Stimulated activated CD4-positive, alpha-beta T cell treated with anti-CD3 and anti-CD28 coated beads, Interleukin-4, amount 100 ng/mL, for 4 hours (primary cell): ENCODE measurements around the gene GSN.

Source experiments
- DNase-seq, 2 experiments: peaks; one replicate each; pipeline ENCODE4 v3.0.0-alpha.2; 2020

Gene GSN

DNA sequence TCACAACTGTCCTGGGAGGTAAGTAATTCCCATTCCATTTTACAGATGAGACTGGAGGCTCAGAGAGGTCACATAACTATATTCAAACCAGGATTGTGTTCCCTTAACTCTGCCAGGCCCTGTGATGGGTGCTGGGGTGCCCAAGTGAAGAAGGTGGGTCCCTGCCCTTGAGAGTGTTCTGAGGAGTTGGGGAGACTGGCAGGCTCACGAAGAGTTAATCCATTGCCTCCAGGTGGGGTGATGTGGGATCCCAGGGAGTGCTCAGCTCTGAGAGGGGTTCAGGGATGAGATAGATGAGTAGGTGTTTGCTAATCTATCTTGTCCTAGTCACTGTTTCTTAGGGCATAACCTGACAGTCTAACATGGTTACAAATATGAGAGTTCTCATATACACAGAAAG is 36.7 kb downstream of the GSN start:
- no peak for DNase-seq

DNA sequence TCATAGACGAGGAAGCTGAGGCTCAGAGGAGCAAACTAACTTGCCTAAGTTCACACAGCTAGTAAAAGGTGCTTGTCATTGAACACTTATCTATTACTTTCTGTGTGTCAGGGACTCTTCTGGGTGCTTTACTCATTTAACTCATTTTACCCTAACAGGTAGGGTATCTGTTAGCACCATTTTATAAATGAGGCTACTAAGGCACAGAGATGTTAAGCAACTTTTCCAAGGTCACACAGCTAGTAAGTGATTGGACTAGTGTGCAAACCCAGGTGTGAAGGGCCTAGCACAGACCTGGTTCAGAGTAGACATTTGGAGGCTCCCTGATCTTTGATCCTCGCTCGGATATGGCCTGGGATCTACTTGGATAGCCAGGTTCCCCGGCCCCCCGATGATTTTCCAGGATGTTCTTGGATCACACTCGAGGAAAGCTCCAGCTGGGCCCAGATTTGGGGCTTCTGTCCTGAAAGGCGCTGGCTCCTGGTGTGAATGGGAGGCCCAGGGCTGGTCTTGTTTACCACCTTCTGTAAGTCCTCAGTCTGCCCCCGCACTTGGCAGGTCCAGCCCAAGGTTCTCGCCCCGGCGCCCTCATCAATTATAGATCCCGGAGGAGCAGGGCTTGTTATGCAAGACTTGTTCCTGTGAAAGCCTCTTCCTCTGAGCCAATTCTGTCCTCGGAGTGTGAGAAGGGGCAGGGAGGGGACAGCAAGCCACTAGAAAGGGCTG is 37.5 kb downstream of the GSN start:
- DNase-seq = no peak

DNA sequence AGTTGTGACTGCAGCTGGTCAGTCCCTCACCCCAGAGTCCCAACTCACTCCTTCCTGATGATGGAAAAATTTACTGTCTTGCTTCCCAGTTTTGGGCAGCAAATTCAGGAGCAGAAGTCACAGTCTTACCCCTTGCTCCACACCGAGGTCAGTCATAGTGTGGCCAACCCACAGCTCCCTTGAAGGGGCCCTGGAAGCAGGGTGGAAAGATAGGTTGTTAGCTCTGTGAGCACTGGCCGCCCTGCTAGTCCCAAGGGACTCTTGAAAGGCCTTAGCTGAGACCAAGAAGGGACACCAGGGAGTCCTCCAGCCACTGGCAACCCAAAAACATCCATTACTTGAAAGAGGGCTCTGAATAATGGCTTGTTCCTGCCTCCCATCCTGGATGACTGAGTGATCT is 40.0 kb downstream of the GSN start:
- no peak for DNase-seq

DNA sequence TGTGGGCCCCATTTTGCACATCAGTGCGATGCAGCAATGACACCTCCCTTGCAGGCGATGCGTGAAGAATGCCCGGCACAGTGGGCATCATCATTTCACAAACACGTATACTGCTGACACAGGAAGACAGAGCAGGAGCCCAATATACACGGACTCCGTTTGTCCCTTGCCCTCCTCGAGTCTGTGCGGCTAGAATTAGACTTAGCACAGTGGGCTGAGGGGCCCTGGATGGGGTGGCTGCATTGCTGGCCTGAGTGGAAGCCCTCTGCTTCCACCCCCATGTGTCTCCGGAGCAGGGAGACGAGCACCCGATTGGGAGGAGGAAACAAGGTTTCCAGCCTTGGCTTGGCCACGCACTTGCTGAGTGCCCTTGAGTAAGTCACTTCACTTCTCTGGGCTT is 40.8 kb downstream of the GSN start:
- no peak for DNase-seq

DNA sequence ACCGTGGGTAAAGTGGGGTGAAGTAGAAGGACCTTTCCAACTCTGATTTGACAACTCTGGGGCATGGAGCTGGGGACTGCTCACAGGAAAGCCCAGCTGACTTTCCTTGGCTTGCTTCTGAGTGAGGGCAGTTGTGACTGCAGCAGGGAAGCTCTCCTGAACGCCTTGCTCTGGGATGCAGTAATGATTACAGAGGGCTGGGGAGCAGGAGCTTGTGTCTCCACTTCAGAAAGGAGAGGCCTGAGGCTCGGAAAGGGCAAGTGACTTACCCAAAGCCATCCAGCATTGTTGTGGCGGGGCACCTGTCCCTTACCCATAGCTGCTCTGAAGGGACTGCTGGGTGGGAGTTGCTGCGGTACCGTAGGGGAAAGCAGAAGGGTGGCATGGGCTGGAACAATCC is 41.2 kb downstream of the GSN start:
- DNase-seq = no peak

DNA sequence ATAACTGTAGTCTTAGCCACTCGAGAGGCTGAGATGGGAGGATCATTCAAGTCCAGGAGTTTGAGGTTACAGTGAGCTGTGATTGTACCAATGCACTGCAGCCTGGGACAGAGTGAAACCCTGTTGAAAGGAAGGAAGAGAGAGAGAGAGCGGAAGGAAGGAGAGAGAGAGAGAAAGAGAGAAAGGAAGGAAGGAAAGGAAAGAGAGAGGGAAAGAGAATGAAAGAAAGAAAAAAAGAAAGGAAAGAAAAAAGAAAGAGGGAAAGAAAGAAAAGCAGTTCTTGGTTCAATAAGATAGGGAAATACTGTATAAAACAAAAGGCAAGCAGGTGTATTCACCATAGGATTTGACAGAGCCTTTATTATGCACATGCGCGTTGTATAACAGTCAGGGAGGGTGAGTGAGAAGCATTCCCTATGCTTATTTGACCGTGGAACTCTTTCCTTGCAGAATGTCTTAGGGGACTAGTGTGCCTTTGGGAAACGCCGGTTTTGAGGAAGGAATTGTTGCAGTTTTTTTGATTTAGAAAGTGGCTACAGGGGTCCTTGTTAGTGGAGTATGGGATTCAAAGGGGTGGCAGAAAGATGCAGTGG is 42.0 kb downstream of the GSN start:
- no peak for DNase-seq

DNA sequence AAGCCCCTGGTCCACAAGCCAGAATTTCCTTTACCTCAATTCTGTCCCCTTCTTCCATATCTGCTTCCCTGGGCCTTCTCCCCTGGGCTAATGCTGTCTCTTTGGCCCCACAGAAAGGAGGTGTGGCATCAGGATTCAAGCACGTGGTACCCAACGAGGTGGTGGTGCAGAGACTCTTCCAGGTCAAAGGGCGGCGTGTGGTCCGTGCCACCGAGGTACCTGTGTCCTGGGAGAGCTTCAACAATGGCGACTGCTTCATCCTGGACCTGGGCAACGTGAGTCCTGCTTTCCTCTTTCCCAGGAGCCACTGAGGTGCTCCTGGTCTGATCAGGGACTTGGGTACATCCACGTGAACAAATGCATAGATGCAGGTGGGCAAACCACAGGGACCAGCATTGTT is 42.6 kb downstream of the GSN start:
- DNase-seq = no peak

DNA sequence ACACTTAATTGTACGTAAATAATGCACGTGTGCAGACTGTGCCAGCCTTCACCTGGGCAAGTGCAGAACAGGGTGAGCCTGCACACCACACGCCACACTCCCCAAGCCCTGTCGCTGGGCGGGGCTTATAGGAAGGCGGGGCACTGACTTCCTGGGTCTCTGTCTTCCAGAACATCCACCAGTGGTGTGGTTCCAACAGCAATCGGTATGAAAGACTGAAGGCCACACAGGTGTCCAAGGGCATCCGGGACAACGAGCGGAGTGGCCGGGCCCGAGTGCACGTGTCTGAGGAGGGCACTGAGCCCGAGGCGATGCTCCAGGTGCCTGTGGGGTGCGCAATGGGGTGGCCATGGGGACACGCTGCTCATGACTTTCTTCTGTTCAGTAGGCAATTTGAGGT is 44.2 kb downstream of the GSN start:
- no peak for DNase-seq

DNA sequence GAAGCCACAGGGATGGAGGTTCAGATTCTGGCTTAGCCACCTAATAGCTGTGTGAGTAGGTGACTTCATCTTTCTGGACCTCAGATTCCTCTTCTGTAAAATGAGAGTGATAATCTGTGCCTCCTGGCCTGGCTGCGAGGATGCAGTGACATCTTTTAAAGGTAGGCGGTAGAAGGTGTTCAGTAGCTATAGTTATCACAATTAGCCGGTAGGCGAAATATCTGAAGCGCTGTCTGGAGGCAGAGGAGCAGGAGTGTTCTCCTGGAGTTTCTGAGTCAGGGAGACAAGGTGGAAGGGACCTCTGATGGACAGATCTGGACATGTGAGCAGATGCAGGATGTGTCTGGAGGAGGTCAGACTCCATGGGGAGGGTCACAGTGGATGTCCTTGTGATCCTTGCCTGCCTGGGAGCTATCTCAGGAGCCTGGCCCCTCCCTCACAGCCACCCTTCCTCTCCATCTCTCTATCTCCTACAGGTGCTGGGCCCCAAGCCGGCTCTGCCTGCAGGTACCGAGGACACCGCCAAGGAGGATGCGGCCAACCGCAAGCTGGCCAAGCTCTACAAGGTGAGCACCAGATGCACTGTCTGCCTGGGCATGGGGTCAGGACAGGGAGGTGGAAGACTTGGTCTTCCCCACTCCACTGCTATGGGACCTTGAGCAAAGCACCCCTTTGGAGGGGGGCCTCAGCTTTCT is 45.6 kb downstream of the GSN start:
- DNase-seq = no peak

DNA sequence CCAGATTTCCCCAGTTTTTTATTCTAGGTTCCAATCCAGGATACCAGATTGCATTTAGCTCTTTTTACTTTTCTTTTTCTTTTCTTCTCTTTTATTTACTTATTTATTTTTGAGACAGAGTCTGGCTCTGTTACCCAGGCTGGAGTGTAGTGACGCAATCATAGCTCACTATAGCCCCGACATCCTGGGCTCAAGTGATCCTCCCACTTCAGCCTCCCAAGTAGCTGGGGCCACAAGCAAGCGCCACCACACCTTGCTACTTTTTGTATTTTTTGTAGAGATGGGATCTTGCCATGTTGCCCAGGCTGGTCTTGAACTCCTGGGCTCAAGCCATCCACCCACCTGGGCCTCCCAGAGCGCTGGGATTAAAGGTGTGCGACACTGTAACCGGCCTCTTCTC is 48.4 kb downstream of the GSN start:
- no peak for DNase-seq

DNA sequence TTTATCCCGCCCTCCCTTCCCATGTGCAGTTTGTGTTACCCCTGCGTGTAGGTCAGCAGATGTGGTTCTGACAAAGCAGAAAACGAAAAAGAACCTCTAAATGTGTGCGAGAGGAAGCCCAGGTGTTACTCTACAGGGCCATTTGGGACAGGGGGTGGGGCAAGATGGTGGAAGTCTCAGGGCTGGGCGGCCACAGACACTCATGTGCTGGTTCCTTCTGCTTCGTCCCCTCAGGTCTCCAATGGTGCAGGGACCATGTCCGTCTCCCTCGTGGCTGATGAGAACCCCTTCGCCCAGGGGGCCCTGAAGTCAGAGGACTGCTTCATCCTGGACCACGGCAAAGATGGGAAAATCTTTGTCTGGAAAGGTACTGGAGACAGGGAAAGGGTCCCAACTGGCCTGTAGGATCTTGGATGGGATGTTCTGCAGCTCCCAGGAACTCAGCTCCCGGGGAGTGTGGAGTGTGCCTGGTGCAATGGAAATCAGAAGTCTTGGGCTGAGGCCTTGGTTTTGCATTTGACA is 49.0 kb downstream of the GSN start:
- DNase-seq = no peak

DNA sequence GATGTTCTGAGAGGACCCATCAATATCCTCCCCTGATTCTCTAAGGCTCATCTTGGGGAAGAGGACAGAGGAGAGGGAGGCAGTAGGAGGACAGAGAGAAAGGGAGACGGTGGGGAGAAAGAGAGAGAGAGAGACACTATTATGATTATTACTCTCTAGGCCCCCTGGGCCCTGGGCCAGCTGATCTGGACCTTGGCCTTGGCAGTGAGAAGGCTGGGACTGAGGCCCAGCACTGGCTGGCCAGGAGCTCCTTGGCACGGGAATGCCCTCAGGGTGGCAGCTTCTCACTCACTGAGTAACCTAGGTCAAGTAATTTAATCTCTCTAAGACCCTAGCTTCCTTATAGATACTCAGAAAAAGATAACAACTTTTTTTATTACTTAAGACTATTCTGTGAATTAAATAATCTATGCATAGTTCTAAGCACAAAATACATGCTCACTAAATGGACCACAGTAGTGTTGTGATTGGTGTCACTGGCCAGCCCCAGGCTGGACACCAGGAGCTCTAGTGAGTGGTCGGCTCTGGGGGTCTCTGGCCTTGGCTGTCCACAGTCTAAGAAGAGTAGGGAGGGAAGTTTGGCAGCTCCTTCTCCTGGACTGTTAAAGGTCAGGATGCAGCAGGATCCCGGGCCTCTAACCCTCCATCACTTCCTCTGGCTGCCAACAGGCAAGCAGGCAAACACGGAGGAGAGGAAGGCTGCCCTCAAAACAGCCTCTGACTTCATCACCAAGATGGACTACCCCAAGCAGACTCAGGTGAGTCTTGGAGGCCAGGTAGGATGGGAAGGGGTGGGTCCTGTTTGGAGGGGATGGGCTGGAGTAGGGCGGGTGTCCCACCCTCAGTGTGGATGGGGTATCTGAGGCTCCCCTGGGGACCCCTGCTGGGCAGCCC is 50.0 kb downstream of the GSN start:
- no peak for DNase-seq

DNA sequence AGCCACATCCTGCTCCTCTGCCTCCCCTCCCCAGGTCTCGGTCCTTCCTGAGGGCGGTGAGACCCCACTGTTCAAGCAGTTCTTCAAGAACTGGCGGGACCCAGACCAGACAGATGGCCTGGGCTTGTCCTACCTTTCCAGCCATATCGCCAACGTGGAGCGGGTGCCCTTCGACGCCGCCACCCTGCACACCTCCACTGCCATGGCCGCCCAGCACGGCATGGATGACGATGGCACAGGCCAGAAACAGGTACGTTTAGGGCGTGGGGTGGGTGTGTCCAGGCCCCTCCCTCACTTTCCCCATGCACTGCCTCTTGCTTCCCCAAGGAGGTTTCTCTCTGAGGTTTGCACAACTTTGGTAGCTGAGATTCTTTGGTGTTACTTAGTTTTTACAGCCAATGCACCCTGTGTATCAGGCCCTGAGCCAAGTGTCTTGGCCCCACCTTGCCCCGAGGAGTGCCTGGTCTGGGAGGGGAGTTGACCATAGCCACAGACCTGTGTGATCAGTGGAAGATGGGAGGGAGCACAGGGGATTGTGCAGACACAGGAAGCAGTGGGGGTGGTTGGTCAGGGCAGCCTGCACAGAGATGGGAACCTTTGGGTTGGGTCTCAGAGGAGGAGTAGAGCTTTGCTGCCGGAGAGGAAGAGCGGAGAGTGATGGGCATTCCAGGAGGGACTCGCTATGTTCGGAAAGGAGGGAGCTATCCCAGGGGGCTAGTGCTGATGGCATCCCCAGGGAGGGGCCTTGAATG is 50.8 kb downstream of the GSN start:
- DNase-seq = no peak

DNA sequence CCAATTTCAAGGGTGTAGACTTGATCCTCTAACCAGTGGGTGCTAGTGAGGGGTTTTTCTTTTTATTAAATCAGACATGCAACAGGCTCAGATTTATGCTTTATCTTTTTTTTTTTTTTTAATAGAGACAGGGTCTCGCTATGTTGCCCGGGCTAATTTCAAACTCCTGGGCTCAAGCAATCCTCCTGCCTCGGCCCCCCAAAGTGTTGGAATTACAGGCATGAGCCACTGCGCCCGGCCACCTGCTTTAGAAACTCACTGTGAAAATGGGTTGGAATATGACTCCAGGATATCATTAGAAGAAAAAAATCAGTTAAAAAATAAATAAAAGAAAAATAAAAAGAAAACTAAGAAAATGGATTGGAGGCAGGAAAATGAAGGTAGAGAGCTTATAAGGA is 51.4 kb downstream of the GSN start:
- no peak for DNase-seq

DNA sequence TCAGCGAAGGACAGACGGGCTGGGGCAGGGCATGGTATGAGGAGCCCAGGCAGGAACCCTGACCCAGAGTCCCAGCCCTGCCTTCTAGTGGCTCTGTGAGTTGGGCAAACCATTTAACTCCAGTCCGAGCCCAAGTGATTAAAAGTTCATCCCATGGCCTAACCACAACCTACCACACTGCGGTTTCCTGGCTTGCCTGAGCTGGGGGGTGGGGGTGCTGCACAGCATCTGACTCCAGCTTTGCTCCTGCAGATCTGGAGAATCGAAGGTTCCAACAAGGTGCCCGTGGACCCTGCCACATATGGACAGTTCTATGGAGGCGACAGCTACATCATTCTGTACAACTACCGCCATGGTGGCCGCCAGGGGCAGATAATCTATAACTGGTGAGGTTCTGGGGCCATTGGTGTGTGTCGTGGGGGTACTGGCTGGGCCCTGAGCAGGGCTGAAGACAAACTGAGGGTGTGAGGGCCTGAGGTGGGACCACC is 53.1 kb downstream of the GSN start:
- no peak for DNase-seq

DNA sequence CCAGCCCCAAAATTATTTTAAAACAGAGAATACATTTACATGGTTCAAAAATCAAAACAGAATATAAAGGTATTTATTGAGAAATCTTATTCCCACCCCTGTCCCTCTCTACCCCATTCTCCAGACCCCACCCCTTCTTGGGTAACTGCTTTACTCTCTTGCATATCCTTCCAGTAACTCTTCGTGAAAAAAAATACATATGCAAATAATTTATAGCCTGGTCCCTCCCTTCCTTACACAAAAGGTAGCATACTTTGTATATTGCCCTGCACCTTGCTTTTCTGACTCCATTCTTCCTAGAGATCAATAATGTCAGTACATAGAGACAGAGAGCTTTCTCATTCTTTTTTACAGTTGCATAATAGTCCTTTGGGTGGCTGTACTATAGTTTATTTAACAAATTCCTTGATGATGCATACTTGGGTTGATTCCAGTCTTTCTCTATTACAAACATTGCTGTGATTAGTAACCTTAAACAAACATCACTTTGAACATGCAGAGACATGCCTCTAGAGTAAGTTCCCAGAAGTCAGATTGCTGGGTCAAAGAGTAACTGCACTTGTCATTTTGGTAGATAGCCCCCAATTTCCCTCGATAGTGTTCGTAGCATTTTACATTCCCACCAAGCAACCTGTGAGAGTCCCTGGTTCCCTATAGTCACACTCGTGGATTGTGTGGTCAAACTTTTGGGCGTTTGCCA is 54.2 kb downstream of the GSN start:
- no peak for DNase-seq

DNA sequence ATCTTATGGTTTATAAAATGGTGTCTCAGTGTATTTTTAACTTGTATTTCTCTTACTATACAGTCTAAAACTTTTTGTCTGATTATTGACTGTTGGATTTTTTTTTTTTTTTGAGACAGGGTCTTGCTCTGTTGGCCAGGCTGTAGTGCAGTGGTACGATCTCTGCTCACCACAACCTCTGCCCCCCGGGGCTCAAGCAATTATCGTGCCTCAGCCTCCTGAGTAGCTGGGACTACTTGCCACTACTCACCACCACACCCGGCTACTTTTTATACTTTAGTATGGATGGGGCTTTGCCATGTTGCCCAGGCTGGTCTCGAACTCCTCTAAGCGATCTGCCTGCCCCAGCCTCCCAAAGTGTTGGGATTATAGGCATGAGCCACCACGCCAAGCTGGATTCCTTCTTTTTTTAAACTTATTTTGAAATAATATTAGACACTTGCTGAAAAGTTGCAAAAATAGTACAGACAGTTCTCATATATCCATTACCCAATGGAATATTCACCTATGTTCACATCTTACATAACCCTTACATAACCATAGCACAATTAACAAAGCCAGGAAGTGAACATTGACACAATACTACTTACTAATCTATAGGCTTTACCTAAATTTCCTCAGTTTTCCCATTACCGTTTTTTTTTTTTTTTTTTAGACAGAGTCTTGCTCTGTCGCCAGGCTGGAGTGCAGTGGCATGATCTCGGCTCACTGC is 54.9 kb downstream of the GSN start:
- no peak for DNase-seq

DNA sequence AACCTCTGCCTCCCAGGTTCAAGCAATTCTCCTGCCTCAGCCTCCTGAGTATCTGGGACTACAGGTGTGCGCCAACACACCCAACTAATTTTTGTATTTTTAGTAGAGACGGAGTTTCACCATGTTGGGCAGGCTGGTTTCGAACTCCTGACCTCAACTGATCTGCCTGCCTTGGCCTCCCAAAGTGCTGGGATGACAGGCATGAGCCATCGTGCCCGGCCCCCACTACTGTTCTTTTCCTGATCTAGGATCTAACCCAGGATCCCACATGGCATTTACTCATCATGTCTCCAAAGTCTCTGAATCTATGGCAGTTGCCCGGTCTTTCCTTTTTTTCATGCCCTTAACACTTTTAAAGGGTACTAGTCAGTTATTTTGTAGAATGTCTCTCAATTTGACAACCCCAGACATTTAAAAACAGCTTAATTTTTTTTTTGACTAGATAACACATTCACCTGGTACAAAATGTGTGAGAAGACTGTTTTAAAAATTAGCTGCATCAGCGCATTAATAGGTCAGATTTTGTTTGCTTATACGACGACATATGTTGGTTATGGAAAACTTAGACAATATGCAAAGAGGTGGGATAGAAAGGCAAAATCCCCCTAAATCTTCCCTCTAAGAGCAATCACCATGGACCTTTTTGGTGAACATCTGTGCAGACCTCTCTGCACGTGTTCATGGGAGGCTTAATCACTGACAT is 55.6 kb downstream of the GSN start:
- DNase-seq = no peak

DNA sequence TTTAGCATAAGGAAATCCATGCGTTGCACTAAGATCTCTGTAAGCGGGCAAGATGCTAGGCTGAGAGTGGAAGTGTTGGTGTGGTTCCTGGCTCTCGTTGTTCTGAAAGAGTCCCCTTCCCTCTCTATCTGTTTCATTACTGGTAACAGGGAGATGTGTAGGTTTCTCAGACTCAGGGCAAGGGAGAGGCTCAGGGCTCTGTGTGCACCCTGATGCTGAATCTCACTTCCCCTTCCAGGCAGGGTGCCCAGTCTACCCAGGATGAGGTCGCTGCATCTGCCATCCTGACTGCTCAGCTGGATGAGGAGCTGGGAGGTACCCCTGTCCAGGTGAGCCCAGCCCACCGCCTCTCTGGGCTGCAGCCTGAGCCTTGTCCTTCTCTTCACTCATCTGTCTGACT is 56.4 kb downstream of the GSN start:
- DNase-seq = no peak

DNA sequence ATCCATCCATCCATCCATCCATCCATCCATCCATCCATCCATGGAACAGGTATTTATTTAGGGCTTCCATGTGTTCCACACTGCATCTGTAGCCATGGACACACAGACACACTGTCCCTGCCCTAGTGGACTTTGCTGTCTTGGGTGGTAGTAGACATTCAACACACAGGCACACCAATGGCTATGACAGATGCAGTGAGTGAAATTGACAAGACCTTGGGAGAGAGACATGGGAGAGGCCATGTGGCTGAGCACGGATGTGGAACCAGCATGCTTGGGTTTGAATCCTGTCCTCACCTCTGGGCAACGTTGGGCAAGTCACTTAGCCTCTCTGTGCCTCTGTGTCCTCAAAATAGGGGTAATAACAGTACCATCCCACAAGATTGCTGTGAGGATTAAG is 56.8 kb downstream of the GSN start:
- DNase-seq = no peak
